Mucosa of descending colon (tissue), 3 donors: ENCODE results near the gene PURB. TPM values are rescaled to one million over a fixed set of nuclear protein-coding genes. Genes with fewer than 3 reads are reported as not detected.
A peak's percentile ranks its signal among the peaks of the same experiment; 100 is the strongest.

Experiments used
- ATAC-seq: fragments of 200-7000 bp; cut with Tn5 transposase; one replicate; pipeline ENCODE4 v1.9.1; 2020; ENCODE audit warnings: mild to moderate bottlenecking, moderate library complexity
- DNase-seq, 3 donors: peaks; one replicate each; pipeline ENCODE4 v3.0.0-alpha.2; 2020
- H3K36me3 ChIP-seq: fragments of 200-600 bp; one replicate; pipeline ENCODE4 v1.8.0; 2021; ENCODE audit warnings: low read depth, mild to moderate bottlenecking
- H3K4me1 ChIP-seq: fragments of 200-600 bp; one replicate; pipeline ENCODE4 v1.8.0; 2021; ENCODE audit warnings: low read depth, mild to moderate bottlenecking
- H3K4me3 ChIP-seq: fragments of 200-600 bp; one replicate; pipeline ENCODE4 v1.8.0; 2021; ENCODE audit warnings: mild to moderate bottlenecking
- H3K9me3 ChIP-seq: fragments of 200-600 bp; one replicate; pipeline ENCODE4 v1.8.0; 2021; ENCODE audit warnings: mild to moderate bottlenecking
- CTCF ChIP-seq: fragments of 200-600 bp; IDR thresholded peaks from one replicate; pipeline ENCODE4 v1.8.0; 2022; ENCODE audit warnings: antibody characterized with exemption, mild to moderate bottlenecking
- intact Hi-C, 2 donors: fragments of 100-400 bp; cut with DNase I in 1 of 2; cut with micrococcal nuclease in 1 of 2; formaldehyde crosslinking; loops; one replicate each; pipeline versions ENCODE4 v1.11.0 to v1.11.1; 2022; cut with DNase I, micrococcal nuclease
- total RNA-seq, 3 donors: library from RNA; stranded (reverse); fragmentation: NEBNext Ultra II Directional in 2 of 3; extraction: Animal tissue kit (Norgen Biotek cat#: 25700) in 2 of 3; gene quantifications; one replicate each; pipeline versions ENCODE4 v1.2.1 to v1.2.4, GENCODE V29; 2021 to 2023
- donor health status: DM: no; HTN: no; CAD: no; lungs with moderate emphysema.
- donor health status: DM: no; HTN: no; CAD: no.
- donor health status: DM: no; HTN: yes; CAD: no.

PURB gene
- total RNA-seq, 3 donors from 2014 or later: 18.5 to 47.1 (median 20.1) TPM

DNA sequence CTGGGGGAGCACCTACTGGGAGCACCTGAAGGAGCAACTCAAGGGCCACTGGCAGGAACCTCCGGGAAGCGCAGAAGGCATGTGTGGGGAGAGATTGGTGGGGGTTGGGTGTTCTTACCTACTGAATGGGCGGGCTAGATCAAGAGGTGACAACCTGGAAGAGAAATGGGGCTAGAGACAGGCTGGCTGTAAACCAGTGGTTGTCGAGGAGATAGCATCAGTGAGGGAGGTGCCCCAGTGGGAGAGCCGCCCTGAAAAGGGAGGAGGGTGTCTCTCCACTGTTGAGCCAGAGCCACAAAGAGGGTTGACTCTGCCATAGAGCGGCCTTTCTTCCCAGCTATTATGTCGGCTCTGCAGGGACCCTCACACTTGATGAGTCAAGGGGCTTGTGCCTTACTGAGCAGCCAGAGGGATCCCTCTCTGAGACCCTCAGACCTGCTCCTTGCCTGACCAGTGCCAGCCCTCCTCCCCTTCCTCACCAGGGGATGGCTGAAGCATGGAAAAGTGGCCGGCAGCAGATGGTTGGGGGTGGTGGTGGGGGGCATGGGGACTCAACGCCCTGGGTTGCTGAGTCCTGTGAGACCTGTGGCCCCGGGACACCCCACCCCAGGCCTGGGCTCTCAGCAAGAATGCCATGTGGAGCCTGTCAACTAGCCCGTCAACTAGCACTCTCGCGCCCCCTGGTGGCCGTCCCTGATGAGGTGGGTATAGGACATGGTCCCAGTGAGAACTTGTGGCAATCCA, 36.4 kb upstream of the PURB start:
- Histone ChIP-seq H3K36me3 (no peaks in the 10 kb centered on the region), H3K4me1 (no peaks in the 10 kb centered on the region), H3K4me3 (no peak overlapping the region), H3K9me3 (no peaks in the 10 kb centered on the region)
- intact Hi-C loops: loop anchor here (10.0 kb wide), 1 partner anchor 67 kb away; no protein-coding TSS in a partner anchor
- ATAC-seq (peak; percentile 95), DNase-seq (peak; percentile 90 to 99 (median 94))
- peak; percentile 84 for TF ChIP-seq CTCF

- Histone ChIP-seq H3K9me3 (no peaks in the 10 kb centered on the region), H3K4me1 (no peaks in the 10 kb centered on the region), H3K36me3 (no peaks in the 10 kb centered on the region), H3K4me3 (no peak overlapping the region)
- TF ChIP-seq CTCF: no peak
- DNase-seq (no peak), ATAC-seq (no peak)
- intact Hi-C loops: loop anchor here (10.0 kb wide), 1 partner anchor 65 kb away; no protein-coding TSS in a partner anchor
Measured at GRCh38 chr7:44920119-44920518, 34.8 kb upstream of the PURB start.

DNA sequence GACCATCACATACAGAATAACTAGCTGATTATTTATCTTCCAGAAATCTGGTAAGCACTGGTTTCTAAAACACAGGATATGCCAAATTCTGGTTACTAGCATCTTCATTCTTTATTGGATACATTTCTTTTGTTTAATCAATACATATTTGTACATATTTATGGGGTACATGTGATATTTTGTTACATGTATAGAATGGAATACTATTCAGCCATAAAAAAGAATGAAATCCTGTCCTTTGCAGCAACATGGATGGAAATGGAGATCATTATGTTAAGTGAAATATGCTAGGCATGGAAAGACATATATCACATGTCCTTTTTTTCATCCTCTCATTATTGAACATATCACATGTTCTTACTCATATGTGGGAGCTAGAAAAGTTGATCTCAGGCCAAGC, 32.7 kb upstream of the PURB start:
- Histone ChIP-seq H3K4me3 (no peak overlapping the region), H3K4me1 (no peaks in the 10 kb centered on the region), H3K36me3 (no peaks in the 10 kb centered on the region), H3K9me3 (no peaks in the 10 kb centered on the region)
- no peak for TF ChIP-seq CTCF
- ATAC-seq (no peak), DNase-seq (no peak)
- intact Hi-C loops: no loop called here

DNA sequence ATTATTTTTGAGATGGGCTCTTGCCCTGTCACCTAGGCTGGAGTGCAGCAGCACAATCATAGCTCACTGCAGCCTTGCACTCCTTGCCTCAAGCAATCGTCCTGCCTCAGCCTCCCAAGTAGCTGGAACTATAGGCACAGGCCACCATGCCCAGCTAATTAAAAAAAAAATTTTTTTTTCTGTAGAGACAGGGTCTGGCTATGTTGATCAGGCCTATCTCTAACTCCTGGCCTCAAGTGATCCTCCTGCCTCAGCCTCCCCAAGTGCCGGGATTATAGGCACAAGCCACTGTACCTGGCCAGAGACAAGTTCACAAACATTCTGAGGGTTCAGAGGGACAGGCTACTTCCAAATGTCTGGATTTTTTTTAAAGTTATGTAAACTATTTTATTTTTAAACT, 32.1 kb upstream of the PURB start:
- no peak for TF ChIP-seq CTCF
- H3K9me3 ChIP-seq: no peaks in the 10 kb centered on the region
- no peak overlapping the region for H3K4me3 ChIP-seq
- intact Hi-C loops: no loop called here
- no peaks in the 10 kb centered on the region for H3K4me1 ChIP-seq
- no peak for DNase-seq
- H3K36me3 ChIP-seq: no peaks in the 10 kb centered on the region
- ATAC-seq: no peak

- no peak for TF ChIP-seq CTCF
- no peaks in the 10 kb centered on the region for H3K9me3 ChIP-seq
- H3K4me3 ChIP-seq: no peak overlapping the region
- ATAC-seq: peak; percentile 59
- intact Hi-C loops: no loop called here
- H3K4me1 ChIP-seq: no peaks in the 10 kb centered on the region
- DNase-seq: peak in 1 of 3 donors; percentile 9
- no peaks in the 10 kb centered on the region for H3K36me3 ChIP-seq
Measured at GRCh38 chr7:44914992-44915607, 29.8 kb upstream of the PURB start.
